IPS-15b (cell line): Measurements from ENCODE around the gene NCBP3.

Source experiments
- H3K27me3 ChIP-seq: one replicate; pipeline ENCODE4 v1.6.1; 2013; ENCODE audit warnings: low read length; ENCODE audit not compliant: control insufficient read depth, insufficient read depth
- H3K36me3 ChIP-seq: one replicate; pipeline ENCODE4 v1.6.1; 2013; ENCODE audit warnings: low read length; ENCODE audit not compliant: control insufficient read depth, insufficient read depth
- H3K4me1 ChIP-seq: one replicate; pipeline ENCODE4 v1.6.1; 2013; ENCODE audit warnings: mild to moderate bottlenecking, low read length; ENCODE audit not compliant: control insufficient read depth, insufficient read depth
- H3K4me3 ChIP-seq: one replicate; pipeline ENCODE4 v1.5.1; 2013; ENCODE audit warnings: low read depth, low read length
- H3K9ac ChIP-seq: one replicate; pipeline ENCODE4 v1.6.1; 2013; ENCODE audit warnings: low read depth, mild to moderate bottlenecking, low read length
- H3K9me3 ChIP-seq: one replicate; pipeline ENCODE4 v1.6.1; 2013; ENCODE audit warnings: mild to moderate bottlenecking, low read length; ENCODE audit not compliant: control insufficient read depth, insufficient read depth

Gene NCBP3

GRCh38 chr17:3771140-3771539 is 74.9 kb downstream of the NCBP3 start:
- H3K27me3 ChIP-seq: no peaks in the 10 kb centered on the region
- H3K9me3 ChIP-seq: no peaks in the 10 kb centered on the region
- no peak overlapping the region for H3K9ac ChIP-seq
- H3K36me3 ChIP-seq: no peaks in the 10 kb centered on the region
- H3K4me3 ChIP-seq: no peak overlapping the region
- no peaks in the 10 kb centered on the region for H3K4me1 ChIP-seq

- no peaks in the 10 kb centered on the region for H3K4me1 ChIP-seq
- no peak overlapping the region for H3K4me3 ChIP-seq
- H3K36me3 ChIP-seq: no peaks in the 10 kb centered on the region
- H3K27me3 ChIP-seq: no peaks in the 10 kb centered on the region
- no peak overlapping the region for H3K9ac ChIP-seq
- no peaks in the 10 kb centered on the region for H3K9me3 ChIP-seq
Measured at GRCh38 chr17:3770466-3770865, 75.6 kb downstream of the NCBP3 start.

- no peaks in the 10 kb centered on the region for H3K36me3 ChIP-seq
- H3K4me3 ChIP-seq: no peak overlapping the region
- H3K9ac ChIP-seq: no peak overlapping the region
- no peaks in the 10 kb centered on the region for H3K27me3 ChIP-seq
- H3K9me3 ChIP-seq: no peaks in the 10 kb centered on the region
- no peaks in the 10 kb centered on the region for H3K4me1 ChIP-seq
Measured at GRCh38 chr17:3768769-3769168, 77.3 kb downstream of the NCBP3 start.

- no peaks in the 10 kb centered on the region for H3K27me3 ChIP-seq
- H3K36me3 ChIP-seq: no peaks in the 10 kb centered on the region
- H3K9me3 ChIP-seq: no peaks in the 10 kb centered on the region
- no peaks in the 10 kb centered on the region for H3K4me1 ChIP-seq
- no peak overlapping the region for H3K9ac ChIP-seq
- H3K4me3 ChIP-seq: no peak overlapping the region
Measured at GRCh38 chr17:3768341-3768740, 77.7 kb downstream of the NCBP3 start.

- Histone ChIP-seq H3K9me3 (no peaks in the 10 kb centered on the region), H3K4me1 (no peaks in the 10 kb centered on the region), H3K27me3 (no peaks in the 10 kb centered on the region), H3K36me3 (no peaks in the 10 kb centered on the region), H3K4me3 (no peak overlapping the region), H3K9ac (no peak overlapping the region)
Measured at GRCh38 chr17:3766779-3767178, 79.3 kb downstream of the NCBP3 start.

- no peaks in the 10 kb centered on the region for H3K36me3 ChIP-seq
- H3K9me3 ChIP-seq: no peaks in the 10 kb centered on the region
- H3K27me3 ChIP-seq: no peaks in the 10 kb centered on the region
- no peak overlapping the region for H3K4me3 ChIP-seq
- no peaks in the 10 kb centered on the region for H3K4me1 ChIP-seq
- no peak overlapping the region for H3K9ac ChIP-seq
Measured at GRCh38 chr17:3765981-3766380, 80.1 kb downstream of the NCBP3 start.

GRCh38 chr17:3763777-3764170 is 82.3 kb downstream of the NCBP3 start:
- H3K9ac ChIP-seq: no peak overlapping the region
- no peaks in the 10 kb centered on the region for H3K4me1 ChIP-seq
- no peaks in the 10 kb centered on the region for H3K36me3 ChIP-seq
- no peaks in the 10 kb centered on the region for H3K27me3 ChIP-seq
- no peak overlapping the region for H3K4me3 ChIP-seq
- no peaks in the 10 kb centered on the region for H3K9me3 ChIP-seq

GRCh38 chr17:3762922-3763776 is 82.9 kb downstream of the NCBP3 start:
- Histone ChIP-seq H3K36me3 (no peaks in the 10 kb centered on the region), H3K4me3 (no peak overlapping the region), H3K4me1 (no peaks in the 10 kb centered on the region), H3K9ac (no peak overlapping the region), H3K27me3 (no peaks in the 10 kb centered on the region), H3K9me3 (no peaks in the 10 kb centered on the region)

GRCh38 chr17:3761918-3762380 is 84.1 kb downstream of the NCBP3 start:
- H3K4me3 ChIP-seq: no peak overlapping the region
- no peaks in the 10 kb centered on the region for H3K36me3 ChIP-seq
- H3K4me1 ChIP-seq: no peaks in the 10 kb centered on the region
- H3K9ac ChIP-seq: no peak overlapping the region
- no peaks in the 10 kb centered on the region for H3K27me3 ChIP-seq
- H3K9me3 ChIP-seq: no peaks in the 10 kb centered on the region

- no peaks in the 10 kb centered on the region for H3K9me3 ChIP-seq
- H3K4me3 ChIP-seq: no peak overlapping the region
- H3K9ac ChIP-seq: no peak overlapping the region
- H3K27me3 ChIP-seq: no peaks in the 10 kb centered on the region
- H3K4me1 ChIP-seq: no peaks in the 10 kb centered on the region
- no peaks in the 10 kb centered on the region for H3K36me3 ChIP-seq
Measured at GRCh38 chr17:3761036-3761917, 84.8 kb downstream of the NCBP3 start.

- H3K9ac ChIP-seq: no peak overlapping the region
Measured at GRCh38 chr17:3759597-3760216, 86.3 kb downstream of the NCBP3 start.

More at GRCh38 chr17:3759597-3760216, 86.3 kb downstream of the NCBP3 start:
- H3K4me1 ChIP-seq: no peaks in the 10 kb centered on the region
- no peaks in the 10 kb centered on the region for H3K27me3 ChIP-seq
- no peaks in the 10 kb centered on the region for H3K36me3 ChIP-seq
- no peak overlapping the region for H3K4me3 ChIP-seq
- no peaks in the 10 kb centered on the region for H3K9me3 ChIP-seq
